ENCODE measurements around the gene PCDHA9.

- TF ChIP-seq POLR2AphosphoS5 (IDR thresholded peaks at IDR 0.05; ENCODE audit: borderline replicate concordance, low read depth, low read length) = no peak
- no peak for TF ChIP-seq EZH2 (IDR thresholded peaks at IDR 0.05)
These were observed 7.8 kb downstream of the PCDHA9 start, which contains the start of gene PCDHA10 for GRCh38 chr5:140855772-140856674.

Measured in SK-N-MC (cell line).